GM23248 (cell line): ENCODE results near the gene PNKD. TPM values are rescaled to one million over a fixed set of nuclear protein-coding genes. Genes with fewer than 3 reads are reported as not detected.
A peak's percentile ranks its signal among the peaks of the same experiment; 100 is the strongest.

Experiments
- DNase-seq: peaks from one replicate; pipeline ENCODE4 v3.0.0-alpha.2; 2015
- H2AFZ ChIP-seq: fragments of 200-600 bp; sonication (generic); 2 replicates; pipeline ENCODE4 v1.6.1; 2016; ENCODE audit warnings: antibody characterized with exemption
- H3F3A ChIP-seq: fragments of 200-600 bp; sonication (generic); 2 replicates; pipeline ENCODE4 v1.6.1; 2016; ENCODE audit warnings: mild to moderate bottlenecking, antibody characterized with exemption, mixed run types; ENCODE audit not compliant: insufficient read depth
- H3K27ac ChIP-seq: fragments of 200-600 bp; sonication (generic); 2 replicates; pipeline ENCODE4 v1.5.1; 2016; ENCODE audit warnings: mild to moderate bottlenecking
- H3K27me3 ChIP-seq: fragments of 200-600 bp; sonication (generic); replicated peaks from 2 replicates; pipeline ENCODE4 v1.6.1; 2016; ENCODE audit warnings: mild to moderate bottlenecking; ENCODE audit not compliant: insufficient read depth
- H3K36me3 ChIP-seq: fragments of 200-600 bp; sonication (generic); 2 replicates; pipeline ENCODE4 v1.6.1; 2016; ENCODE audit warnings: low read depth, mild to moderate bottlenecking
- H3K4me1 ChIP-seq: fragments of 200-600 bp; sonication (generic); 2 replicates; pipeline ENCODE4 v1.6.1; 2016; ENCODE audit warnings: mild to moderate bottlenecking; ENCODE audit not compliant: insufficient read depth
- H3K4me2 ChIP-seq: fragments of 200-600 bp; sonication (generic); one replicate; pipeline ENCODE4 v1.6.1; 2016; ENCODE audit warnings: mild to moderate bottlenecking; ENCODE audit not compliant: unreplicated experiment
- H3K4me3 ChIP-seq: fragments of 200-600 bp; sonication (generic); 2 replicates; pipeline ENCODE4 v1.5.1; 2016; ENCODE audit warnings: mild to moderate bottlenecking
- H3K79me2 ChIP-seq: fragments of 200-600 bp; sonication (generic); 2 replicates; pipeline ENCODE4 v1.6.1; 2016; ENCODE audit warnings: mild to moderate bottlenecking; ENCODE audit not compliant: insufficient read depth
- H3K9ac ChIP-seq: fragments of 200-600 bp; sonication (generic); 2 replicates; pipeline ENCODE4 v1.6.1; 2016; ENCODE audit warnings: mild to moderate bottlenecking
- H3K9me2 ChIP-seq: fragments of 200-600 bp; sonication (generic); 2 replicates; pipeline ENCODE4 v1.6.1; 2016; ENCODE audit warnings: mixed run types, mild to moderate bottlenecking, moderate library complexity; ENCODE audit not compliant: insufficient read depth
- H3K9me3 ChIP-seq: fragments of 200-600 bp; sonication (generic); one replicate; pipeline ENCODE4 v1.6.1; 2017; ENCODE audit warnings: low read depth
- H4K20me1 ChIP-seq: fragments of 200-600 bp; sonication (generic); 2 replicates; pipeline ENCODE4 v1.6.0; 2016; ENCODE audit not compliant: insufficient read depth
- EZH2 ChIP-seq: fragments of 200-600 bp; sonication (generic); IDR thresholded peaks from 2 replicates; pipeline ENCODE4 v1.6.1; 2018; ENCODE audit warnings: antibody characterized with exemption, mild to moderate bottlenecking; ENCODE audit not compliant: insufficient read depth, poor library complexity, severe bottlenecking
- EZH2phosphoT487 ChIP-seq: fragments of 200-600 bp; sonication (generic); IDR thresholded peaks from 2 replicates; pipeline ENCODE4 v1.6.1; 2018; ENCODE audit warnings: antibody characterized with exemption, moderate library complexity, mild to moderate bottlenecking, low read depth; ENCODE audit not compliant: insufficient read depth
- WGBS, 2 experiments: methylation state at CpG; one replicate each; pipeline ENCODE4 v1.1.6; 2015 to 2017; ENCODE audit warnings: low lambda C conversion rate in 2 of 2, low coverage in 1 of 2; ENCODE audit errors: missing lambda C conversion rate in 2 of 2; 5-methylcytosine and 5-hydroxymethylcytosine counted together
- in situ Hi-C: fragments of 300-500 bp; cut with MboI; formaldehyde crosslinking; loops from 2 replicates; pipeline ENCODE4 v1.15.0; 2020
- microRNA-seq: library from miRNA; unstranded; fragments of <30 nt; microRNA quantifications from one replicate; pipeline ENCODE4, GENCODE V29; 2016; ENCODE audit warnings: borderline number of aligned reads
- polyA plus RNA-seq: library from polyadenylated mRNA; unstranded; fragments of >200 nt; fragmentation: Nextera tagmentation; extraction: Ambion mirVana; gene quantifications from 2 replicates; pipeline ENCODE4 v1.2.1, GENCODE V29; 2016
- small RNA-seq: library from RNA; depleted of rRNA; stranded (forward); fragments of <200 nt; gene quantifications from one replicate; pipeline ENCODE3, GENCODE V24; 2014; ENCODE audit warnings: low read depth, low replicate concordance
- total RNA-seq: library from RNA; depleted of rRNA; stranded (reverse); fragments of >200 nt; shearing (Covaris generic); gene quantifications from 2 replicates; pipeline ENCODE4 v1.2.3, GENCODE V29; 2014; rRNA removed

PNKD gene
- total and polyA plus RNA-seq, 2 experiments from 2014 or later: 28.6 to 82.7 TPM

DNA sequence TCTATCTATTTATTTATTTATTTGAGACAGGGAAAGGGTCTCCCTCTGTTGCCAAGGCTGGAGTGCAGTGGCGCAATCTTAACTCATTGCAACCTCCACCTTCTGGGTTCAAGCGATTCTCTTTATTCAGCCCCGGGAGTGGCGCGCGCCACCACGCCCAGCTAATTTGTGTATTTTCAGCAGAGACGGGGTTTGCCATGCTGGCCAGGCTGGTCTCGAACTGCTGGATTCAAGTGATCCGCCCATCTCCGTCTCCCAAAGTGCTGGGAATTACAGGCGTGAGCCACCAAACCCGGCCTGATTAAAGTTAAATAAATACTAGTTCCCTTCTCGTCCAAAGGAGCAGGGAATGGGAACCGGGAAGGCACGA is 125.1 kb downstream of the PNKD start:
- Histone ChIP-seq H4K20me1 (no peaks in the 10 kb centered on the region), H3K27ac (peak overlapping the region; percentile 97)

DNA sequence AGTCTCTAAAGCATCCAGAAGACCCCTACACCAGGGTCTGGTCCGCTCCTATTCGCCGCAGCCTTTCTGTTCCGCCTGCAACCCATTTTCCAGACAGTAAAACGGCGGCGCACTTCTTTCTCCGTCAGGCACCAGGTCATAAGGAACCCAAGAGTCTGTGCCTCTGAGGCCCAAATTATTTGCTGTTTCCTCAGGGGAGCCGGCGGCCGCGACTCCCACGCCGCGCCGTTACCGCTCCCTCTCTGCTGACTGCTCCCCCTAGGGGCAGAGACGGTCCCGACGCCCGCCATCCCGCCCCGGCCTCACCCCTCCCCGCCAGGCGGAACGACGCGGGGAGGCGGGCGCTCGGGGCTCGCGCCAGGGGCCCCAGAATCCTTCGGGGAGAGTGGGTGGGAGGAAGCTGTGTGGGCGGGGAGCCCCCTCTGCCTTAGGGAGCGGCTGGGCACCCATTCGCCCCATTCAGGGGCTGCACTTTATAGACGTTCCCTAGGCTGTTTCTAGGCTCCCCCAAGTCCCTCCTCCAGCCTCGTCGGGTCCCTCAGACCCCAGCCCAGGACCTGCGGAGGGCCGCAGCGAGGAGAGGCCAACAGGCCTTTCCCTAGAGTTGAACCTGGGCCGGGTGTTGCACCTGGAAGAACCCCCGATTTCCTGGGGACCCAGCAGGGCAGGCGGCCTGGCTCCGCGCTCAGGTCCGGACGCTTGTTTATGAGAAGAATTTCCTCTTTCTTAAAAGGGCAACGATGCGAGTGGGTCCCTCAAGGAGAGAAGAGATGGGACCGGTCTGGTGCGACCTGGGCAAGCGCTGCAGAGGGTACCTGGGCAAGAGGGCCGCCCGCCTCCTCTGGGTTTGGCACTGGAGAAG is 125.7 kb downstream of the PNKD start:
- Histone ChIP-seq H3K36me3 (no peaks in the 10 kb centered on the region), H3K27me3 (no peaks in the 10 kb centered on the region), H3F3A (peaks cover 15% of the 10 kb centered on the region), H3K27ac (peak overlapping the region; percentile 97), H3K4me3 (peak overlapping the region; percentile 95), H3K79me2 (peaks cover 10% of the 10 kb centered on the region), H3K4me2 (peak overlapping the region; percentile 96), H2AFZ (peak overlapping the region; percentile 94), H3K4me1 (peaks cover 13% of the 10 kb centered on the region; the same call in 1 of the 2 replicates), H4K20me1 (no peaks in the 10 kb centered on the region), H3K9ac (peak overlapping the region; percentile 99), H3K9me3 (no peaks in the 10 kb centered on the region), H3K9me2 (no peaks in the 10 kb centered on the region)
- 1 to 2% methylated on average over 39 to 57 of the region's 57 CpGs for WGBS, 2 experiments
- in situ Hi-C loops: no loop called here
- DNase-seq: peak; percentile 95
- TF ChIP-seq EZH2phosphoT487: no peak
- no peak for TF ChIP-seq EZH2

More for the DNA sequence above, 125.1 kb downstream of the PNKD start:
- Histone ChIP-seq H3K9ac (peak overlapping the region; percentile 99), H3K9me2 (no peaks in the 10 kb centered on the region), H3K9me3 (no peaks in the 10 kb centered on the region), H3K79me2 (peaks cover 5% of the 10 kb centered on the region), H3K4me2 (peak overlapping the region; percentile 96), H2AFZ (peak overlapping the region; percentile 93), H3K4me1 (peaks cover 13% of the 10 kb centered on the region; the same call in 1 of the 2 replicates), H3K4me3 (peak overlapping the region; percentile 95), H3K27me3 (no peaks in the 10 kb centered on the region), H3K36me3 (no peaks in the 10 kb centered on the region), H3F3A (peaks cover 15% of the 10 kb centered on the region)
- in situ Hi-C loops: no loop called here
- DNase-seq: no peak
- WGBS, 2 experiments: 28 to 29% methylated on average over 16 of the region's 16 CpGs
- no peak for TF ChIP-seq EZH2phosphoT487
- no peak for TF ChIP-seq EZH2

Small RNA genes within 50 kb of the gene (microRNA-seq; reads per million reads assigned to microRNA genes)
- gene MIR6513 (5.1 reads per million, percentile 2 among the genes with 10 or more reads in this experiment), gene MIR6810 (not detected)

Small RNA genes within 50 kb of the gene (small RNA-seq; reads per million reads assigned to genes)
- gene MIR6810: not detected

Other genes with a start within 250 kb of the PNKD start
- not detected in 2 replicates for gene RUFY4, start 201.3 kb upstream of the PNKD start, total RNA-seq
- gene RUFY4, start 201.3 kb upstream of the PNKD start, polyA plus RNA-seq: not detected in 2 replicates
- not detected in 2 replicates for gene CXCR2, start 144.5 kb upstream of the PNKD start, total RNA-seq
- gene CXCR2, start 144.5 kb upstream of the PNKD start, polyA plus RNA-seq: not detected in 2 replicates
- gene CXCR1, start 103.6 kb upstream of the PNKD start, total RNA-seq: not detected in 2 replicates
- not detected in 2 replicates for gene CXCR1, start 103.6 kb upstream of the PNKD start, polyA plus RNA-seq
- 568 and 644 TPM in 2 replicates for gene ARPC2, start 53.3 kb upstream of the PNKD start, total RNA-seq
- gene ARPC2, start 53.3 kb upstream of the PNKD start, polyA plus RNA-seq: 837 and 851 TPM in 2 replicates
- gene GPBAR1, start 9.5 kb upstream of the PNKD start, total RNA-seq: not detected in 2 replicates
- gene GPBAR1, start 9.5 kb upstream of the PNKD start, polyA plus RNA-seq: 0.14 TPM in 1 of 2 replicates, not detected in the other
- 117 and 191 TPM in 2 replicates for gene AAMP, start 382 bp upstream of the PNKD start, total RNA-seq
- gene AAMP, start 382 bp upstream of the PNKD start, polyA plus RNA-seq: 112 and 114 TPM in 2 replicates
- gene TMBIM1, start 22.0 kb downstream of the PNKD start, total RNA-seq: 178 and 214 TPM in 2 replicates
- gene TMBIM1, start 22.0 kb downstream of the PNKD start, polyA plus RNA-seq: 164 and 166 TPM in 2 replicates
- not detected in 2 replicates for gene CATIP, start 86.3 kb downstream of the PNKD start, total RNA-seq
- gene CATIP, start 86.3 kb downstream of the PNKD start, polyA plus RNA-seq: not detected in 2 replicates
- not detected in 2 replicates for gene SLC11A1, start 111.8 kb downstream of the PNKD start, total RNA-seq
- gene SLC11A1, start 111.8 kb downstream of the PNKD start, polyA plus RNA-seq: 0.13 and 0.16 TPM in 2 replicates
- 82.7 and 119 TPM in 2 replicates for gene CTDSP1, start 129.3 kb downstream of the PNKD start, total RNA-seq
- 28.5 and 31.0 TPM in 2 replicates for gene CTDSP1, start 129.3 kb downstream of the PNKD start, polyA plus RNA-seq
- gene VIL1, start 148.6 kb downstream of the PNKD start, total RNA-seq: not detected in 2 replicates
- gene VIL1, start 148.6 kb downstream of the PNKD start, polyA plus RNA-seq: not detected in 2 replicates